ENCODE results near the gene AKAP11. TPM values are rescaled to one million over a fixed set of nuclear protein-coding genes. Genes with fewer than 3 reads are reported as not detected.

Gene AKAP11
- total RNA-seq, 1 donor from 2014 or later = 28.7 TPM

Other genes with a start within 250 kb of the AKAP11 start
- 11.8 TPM for gene DGKH, start 223.5 kb upstream of the AKAP11 start, total RNA-seq

All from mesenteric fat pad (tissue), 1 donor.